H1 (cell line): ENCODE measurements around the gene MYH13. TPM values are rescaled to one million over a fixed set of nuclear protein-coding genes. Genes with fewer than 3 reads are reported as not detected.

Source experiments
- CTCF ChIA-PET: fragments of 300-600 bp; sonication (Branson Sonifier 250); formaldehyde crosslinking; loops from one replicate; lab custom pipeline; 2021; ENCODE audit not compliant: partially characterized antibody; lab: Charles Lee
- POLR2A ChIA-PET: fragments of 300-600 bp; sonication (Branson Sonifier 250); formaldehyde crosslinking; loops from one replicate; lab custom pipeline; 2021; ENCODE audit warnings: inconsistent platforms; ENCODE audit not compliant: partially characterized antibody; lab: Charles Lee
- DNase-seq, 2 experiments: peaks; one replicate each; pipeline versions ENCODE4 v3.0.0 to v3.0.0-alpha.2; 2010 to 2022; ENCODE audit warnings: low spot score in 2 of 2, low read depth in 1 of 2, mixed read lengths in 1 of 2
- FAIRE-seq: peaks from 2 replicates; lab custom pipeline; 2011; peaks lifted over from hg19 to GRCh38; lab: Jason Lieb, UNC
- H2AFZ ChIP-seq: 2 replicates; pipeline ENCODE4 v1.8.1; 2012; ENCODE audit warnings: low read length, inconsistent platforms
- H2AK5ac ChIP-seq: 2 replicates; pipeline ENCODE4 v1.6.1; 2013; ENCODE audit warnings: low read depth, low read length
- H2BK120ac ChIP-seq: replicated peaks from 2 replicates; pipeline ENCODE3; 2013; ENCODE audit warnings: low read depth, low read length, inconsistent platforms
- H2BK12ac ChIP-seq: 2 replicates; pipeline ENCODE4 v1.6.1; 2013; ENCODE audit warnings: low read depth, low read length
- H2BK15ac ChIP-seq: 2 replicates; pipeline ENCODE4 v1.6.1; 2013; ENCODE audit warnings: low read length
- H2BK20ac ChIP-seq: 2 replicates; pipeline ENCODE4 v1.6.1; 2013; ENCODE audit warnings: low read length
- H2BK5ac ChIP-seq: 2 replicates; pipeline ENCODE4 v1.6.1; 2013; ENCODE audit warnings: low read depth, low read length
- H3K14ac ChIP-seq: 2 replicates; pipeline ENCODE4 v1.6.1; 2013; ENCODE audit warnings: inconsistent platforms; ENCODE audit not compliant: insufficient read length
- H3K18ac ChIP-seq: 2 replicates; pipeline ENCODE4 v1.6.1; 2013; ENCODE audit warnings: low read length; ENCODE audit errors: extremely low read depth
- H3K23ac ChIP-seq: 2 replicates; pipeline ENCODE4 v1.6.1; 2013; ENCODE audit warnings: inconsistent platforms; ENCODE audit not compliant: insufficient read length
- H3K23me2 ChIP-seq: 2 replicates; pipeline ENCODE4 v1.6.1; 2013; ENCODE audit warnings: low read depth, low read length
- H3K27ac ChIP-seq: 2 replicates; pipeline ENCODE4 v1.6.1; 2011; ENCODE audit warnings: low read depth, low read length, inconsistent platforms
- H3K27me3 ChIP-seq, 4 experiments: replicated peaks in 1 of 4; 1 replicate in 1 of 4; 2 replicates in 3 of 4; pipeline versions ENCODE4 v1.6.1 to v1.8.1; 2011 to 2013; ENCODE audit warnings: low read length in 3 of 4, mild to moderate bottlenecking in 3 of 4, inconsistent platforms in 2 of 4, mixed read lengths in 2 of 4, moderate library complexity in 1 of 4; ENCODE audit not compliant: control insufficient read depth in 3 of 4, insufficient read depth in 3 of 4; ENCODE audit errors: extremely low read depth in 1 of 4
- H3K36me3 ChIP-seq, 4 experiments: 2 replicates each; pipeline versions ENCODE4 v1.6.1 to v1.8.1; 2011 to 2013; ENCODE audit warnings: mild to moderate bottlenecking in 4 of 4, low read length in 3 of 4, moderate library complexity in 2 of 4, control low read depth in 1 of 4, inconsistent platforms in 1 of 4; ENCODE audit not compliant: insufficient read depth in 4 of 4, control insufficient read depth in 2 of 4
- H3K4ac ChIP-seq: replicated peaks from 2 replicates; pipeline ENCODE3; 2013; ENCODE audit warnings: low read length, low read depth, mixed read lengths, inconsistent platforms; ENCODE audit not compliant: insufficient read length
- H3K4me1 ChIP-seq, 4 experiments: replicated peaks in 1 of 4; 1 replicate in 1 of 4; 2 replicates in 3 of 4; pipeline versions ENCODE4 v1.6.1 to v1.8.1; 2011 to 2013; ENCODE audit warnings: low read length in 3 of 4, inconsistent platforms in 2 of 4, mixed read lengths in 1 of 4; ENCODE audit not compliant: insufficient read depth in 4 of 4, control insufficient read depth in 3 of 4
- H3K4me2 ChIP-seq, 2 experiments: 2 replicates each; pipeline versions ENCODE4 v1.6.1 to v1.8.1; 2011 to 2013; ENCODE audit warnings: low read depth in 2 of 2, low read length in 2 of 2, control low read depth in 1 of 2, inconsistent platforms in 1 of 2, mild to moderate bottlenecking in 1 of 2; ENCODE audit not compliant: insufficient read depth in 1 of 2
- H3K4me3 ChIP-seq, 4 experiments: fragments of 200-600, 300-600 bp in 1 of 4; sonication (generic), shearing (Covaris generic), sonication (Bioruptor Twin) in 1 of 4; 2 replicates each; pipeline versions ENCODE4 v1.5.1 to v1.8.1; 2011 to 2016; ENCODE audit warnings: low read length in 4 of 4, low read depth in 3 of 4, control low read depth in 2 of 4, inconsistent platforms in 2 of 4, mild to moderate bottlenecking in 2 of 4, mixed read lengths in 1 of 4, moderate library complexity in 1 of 4; ENCODE audit not compliant: insufficient read depth in 2 of 4; ENCODE audit errors: extremely low read depth in 1 of 4
- H3K56ac ChIP-seq: replicated peaks from 2 replicates; pipeline ENCODE3; 2013; ENCODE audit warnings: low read depth, mild to moderate bottlenecking, mixed read lengths, low read length, inconsistent platforms; ENCODE audit not compliant: insufficient read length
- H3K79me1 ChIP-seq: 2 replicates; pipeline ENCODE4 v1.6.1; 2013; ENCODE audit warnings: low read depth, low read length, control low read depth
- H3K79me2 ChIP-seq, 2 experiments: 2 replicates each; pipeline versions ENCODE4 v1.6.1 to v1.8.1; 2012 to 2013; ENCODE audit warnings: low read length in 2 of 2, mild to moderate bottlenecking in 2 of 2, inconsistent platforms in 1 of 2; ENCODE audit not compliant: insufficient read depth in 2 of 2, control insufficient read depth in 1 of 2
- H3K9ac ChIP-seq, 4 experiments: replicated peaks in 1 of 4; 1 replicate in 1 of 4; 2 replicates in 3 of 4; pipeline versions ENCODE4 v1.6.1 to v1.8.1; 2011 to 2013; ENCODE audit warnings: low read depth in 3 of 4, low read length in 3 of 4, control low read depth in 2 of 4, mild to moderate bottlenecking in 2 of 4, moderate library complexity in 2 of 4, inconsistent platforms in 1 of 4; ENCODE audit errors: extremely low read depth in 1 of 4
- H3K9me3 ChIP-seq, 2 experiments: 2 replicates each; pipeline versions ENCODE4 v1.6.1 to v1.8.1; 2012 to 2013; ENCODE audit warnings: mild to moderate bottlenecking in 2 of 2, moderate library complexity in 2 of 2, control low read depth in 1 of 2, inconsistent platforms in 1 of 2, low read depth in 1 of 2, low read length in 1 of 2, mixed read lengths in 1 of 2; ENCODE audit not compliant: insufficient read depth in 2 of 2
- H4K20me1 ChIP-seq, 2 experiments: replicated peaks in 1 of 2; 2 replicates each; pipeline versions ENCODE3 to v1.8.1; 2011 to 2013; ENCODE audit warnings: inconsistent platforms in 2 of 2, low read length in 2 of 2, mild to moderate bottlenecking in 1 of 2; ENCODE audit not compliant: insufficient read depth in 2 of 2, control insufficient read depth in 1 of 2
- H4K5ac ChIP-seq: 2 replicates; pipeline ENCODE4 v1.6.1; 2013; ENCODE audit warnings: low read length, low read depth, mixed read lengths, inconsistent platforms; ENCODE audit not compliant: insufficient read length
- H4K8ac ChIP-seq: 2 replicates; pipeline ENCODE4 v1.8.0; 2013; ENCODE audit warnings: mild to moderate bottlenecking, moderate library complexity, low read length, inconsistent platforms; ENCODE audit not compliant: insufficient read depth; ENCODE audit errors: extremely low read depth
- H4K91ac ChIP-seq: replicated peaks from 2 replicates; pipeline ENCODE3; 2013; ENCODE audit warnings: low read length, mixed read lengths, inconsistent platforms; ENCODE audit not compliant: insufficient read length
- CHD2 ChIP-seq: IDR thresholded peaks from 2 replicates; pipeline ENCODE4 v1.6.1; 2012; ENCODE audit warnings: low read length, improper control_type of control experiment
- MAFK ChIP-seq: IDR thresholded peaks from 2 replicates; pipeline ENCODE4 v1.6.1; 2012; ENCODE audit warnings: low read depth, mild to moderate bottlenecking, improper control_type of control experiment, low read length
- RBBP5 ChIP-seq: IDR thresholded peaks from 2 replicates; pipeline ENCODE4 v1.7.1; 2012; ENCODE audit warnings: low read depth, mild to moderate bottlenecking, inconsistent platforms, low read length, moderate library complexity, borderline replicate concordance
- SAP30 ChIP-seq: fragments of 300-600 bp; sonication (generic); IDR thresholded peaks from 2 replicates; pipeline ENCODE4 v1.7.1; 2012; ENCODE audit warnings: low read length, moderate library complexity, mild to moderate bottlenecking, inconsistent platforms; ENCODE audit not compliant: insufficient read depth, insufficient replicate concordance
- SIN3A ChIP-seq, 2 experiments: IDR thresholded peaks in 1 of 2; conservative IDR thresholded peaks in 1 of 2; 2 replicates each; pipeline ENCODE4 v1.6.1; 2011 to 2012; ENCODE audit warnings: low read length in 2 of 2, improper control_type of control experiment in 1 of 2, low read depth in 1 of 2, mild to moderate bottlenecking in 1 of 2
- SP4 ChIP-seq: IDR thresholded peaks from 2 replicates; pipeline ENCODE4 v1.6.1; 2012; ENCODE audit warnings: low read length, inconsistent platforms
- TAF7 ChIP-seq: optimal IDR thresholded peaks from 2 replicates; pipeline ENCODE3; 2011; ENCODE audit warnings: low read depth, mild to moderate bottlenecking, inconsistent platforms, low read length, moderate library complexity, borderline replicate concordance
- ZNF274 ChIP-seq: IDR thresholded peaks from 2 replicates; pipeline ENCODE4 v1.7.0; 2012; ENCODE audit warnings: low read length, borderline replicate concordance; ENCODE audit errors: extremely low read depth
- WGBS, 2 experiments: shearing (Covaris generic) in 1 of 2; methylation state at CpG; one replicate each; pipeline versions ENCODE4 v1.1.6 to v1.1.7; 2013 to 2015; ENCODE audit warnings: low lambda C conversion rate in 2 of 2, mixed read lengths in 2 of 2, inconsistent platforms in 1 of 2, low coverage in 1 of 2, missing lambda C conversion rate in 1 of 2; ENCODE audit not compliant: insufficient replicate concordance in 2 of 2, insufficient coverage in 1 of 2, insufficient read length in 1 of 2; ENCODE audit errors: extremely low coverage in 1 of 2, missing lambda C conversion rate in 1 of 2; 5-methylcytosine and 5-hydroxymethylcytosine counted together
- polyA plus RNA-seq, 7 experiments: library from polyadenylated mRNA; depleted of rRNA in 3 of 7; stranded (reverse) in 5 of 7; unstranded in 2 of 7; fragments of >200 nt in 5 of 7; fragments of 200-250 nt in 2 of 7; gene quantifications; 1 replicate in 5 of 7; 2 replicates in 1 of 7; 4 replicates in 1 of 7; pipeline versions ENCODE4 v1.2.1 to v1.2.3, GENCODE V29; 2011 to 2013; ENCODE audit warnings: missing spikeins in 2 of 7, mixed read lengths in 2 of 7
- total RNA-seq: library from RNA; stranded (reverse); fragmentation: NEBNext Ultra II Directional; extraction: Animal tissue kit (Norgen Biotek cat#: 25700); gene quantifications from 2 replicates; pipeline ENCODE4 v1.2.1, GENCODE V29; 2021
- TF ChIP-seq, protein P1 (sequence below): IDR thresholded peaks from 2 replicates; pipeline ENCODE4 v1.6.1; 2012; ENCODE audit warnings: inconsistent platforms
- TF ChIP-seq, protein P2 (sequence below), 3 experiments: IDR thresholded peaks; 1 replicate in 2 of 3; 2 replicates in 1 of 3; pipeline versions ENCODE4 v1.5.1 to v1.6.1; 2011; ENCODE audit warnings: low read length in 3 of 3, mild to moderate bottlenecking in 3 of 3, inconsistent platforms in 2 of 3, low read depth in 1 of 3, moderate library complexity in 1 of 3; ENCODE audit not compliant: insufficient read depth in 1 of 3; ENCODE audit errors: control extremely low read depth in 1 of 3

The MYH13 gene
- total and polyA plus RNA-seq, 2 of the 8 experiments (the other 6 are each of a cell fraction or from before 2014, with no cell fraction given): not detected

DNA sequence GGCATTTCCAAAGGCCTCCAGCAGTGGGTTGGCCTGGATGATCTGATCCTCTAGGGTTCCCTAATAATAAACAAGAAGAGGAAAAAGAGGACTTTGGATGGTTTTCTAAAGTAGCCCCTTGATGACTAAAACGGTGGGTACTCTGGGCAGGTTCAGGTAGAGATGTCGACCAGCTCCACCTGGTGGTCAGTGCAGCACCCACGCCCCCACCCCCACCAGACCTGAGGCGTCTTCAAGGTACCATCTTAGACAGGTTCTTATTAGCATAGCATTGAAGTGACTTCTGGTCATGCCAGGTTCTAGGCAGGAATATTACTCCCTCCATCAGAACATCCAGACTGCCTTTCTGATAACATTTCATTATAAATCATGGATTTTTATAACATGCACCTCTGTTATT lies 15.0 kb downstream of the MYH13 start:
- POLR2A ChIA-PET: no interaction called here
- H3K27me3 ChIP-seq: no peaks in the 10 kb centered on the region
- CTCF ChIA-PET: interaction anchor here (0.6 to 4.3 kb wide), 20 partner anchors 9 to 259 kb away, joined by 3 to 32 read pairs (median 4); no protein-coding TSS in a partner anchor
- TF ChIP-seq SIN3A (conservative IDR thresholded peaks at IDR 0.05 in 1 of 2, IDR thresholded peaks at IDR 0.05 in 1 of 2; ENCODE audit: low read depth in 1 of 2, low read length in 2 of 2) (no peak), TAF7 (no peak), CHD2 (no peak), MAFK (no peak), ZNF274 (no peak), SAP30 (no peak), RBBP5 (no peak), SP4 (no peak)
- TF ChIP-seq, protein P1, sequence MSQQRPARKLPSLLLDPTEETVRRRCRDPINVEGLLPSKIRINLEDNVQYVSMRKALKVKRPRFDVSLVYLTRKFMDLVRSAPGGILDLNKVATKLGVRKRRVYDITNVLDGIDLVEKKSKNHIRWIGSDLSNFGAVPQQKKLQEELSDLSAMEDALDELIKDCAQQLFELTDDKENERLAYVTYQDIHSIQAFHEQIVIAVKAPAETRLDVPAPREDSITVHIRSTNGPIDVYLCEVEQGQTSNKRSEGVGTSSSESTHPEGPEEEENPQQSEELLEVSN: no peak
- TF ChIP-seq, protein P2, sequence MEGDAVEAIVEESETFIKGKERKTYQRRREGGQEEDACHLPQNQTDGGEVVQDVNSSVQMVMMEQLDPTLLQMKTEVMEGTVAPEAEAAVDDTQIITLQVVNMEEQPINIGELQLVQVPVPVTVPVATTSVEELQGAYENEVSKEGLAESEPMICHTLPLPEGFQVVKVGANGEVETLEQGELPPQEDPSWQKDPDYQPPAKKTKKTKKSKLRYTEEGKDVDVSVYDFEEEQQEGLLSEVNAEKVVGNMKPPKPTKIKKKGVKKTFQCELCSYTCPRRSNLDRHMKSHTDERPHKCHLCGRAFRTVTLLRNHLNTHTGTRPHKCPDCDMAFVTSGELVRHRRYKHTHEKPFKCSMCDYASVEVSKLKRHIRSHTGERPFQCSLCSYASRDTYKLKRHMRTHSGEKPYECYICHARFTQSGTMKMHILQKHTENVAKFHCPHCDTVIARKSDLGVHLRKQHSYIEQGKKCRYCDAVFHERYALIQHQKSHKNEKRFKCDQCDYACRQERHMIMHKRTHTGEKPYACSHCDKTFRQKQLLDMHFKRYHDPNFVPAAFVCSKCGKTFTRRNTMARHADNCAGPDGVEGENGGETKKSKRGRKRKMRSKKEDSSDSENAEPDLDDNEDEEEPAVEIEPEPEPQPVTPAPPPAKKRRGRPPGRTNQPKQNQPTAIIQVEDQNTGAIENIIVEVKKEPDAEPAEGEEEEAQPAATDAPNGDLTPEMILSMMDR (IDR thresholded peaks at IDR 0.05; ENCODE audit: control extremely low read depth in 1 of 3, insufficient read depth in 1 of 3, low read depth in 1 of 3, low read length in 3 of 3): peak; percentile 77 to 90 (median 83)

More for the DNA sequence above, 15.0 kb downstream of the MYH13 start:
- no peak overlapping the region for H3K4me3 ChIP-seq
- WGBS, 2 experiments: 24% methylated on average over 4 of the region's 4 CpGs; no CpG with 5 or more reads in 1 of the 2 experiments
- no peak overlapping the region for H4K8ac ChIP-seq
- 0 out of 4 replicates have a peak, but pooled peaks cover 0 to 2% of the 10 kb centered on the region in 2 experiments for H3K9me3 ChIP-seq
- H3K4ac ChIP-seq: no peak overlapping the region
- H2BK20ac ChIP-seq: no peak overlapping the region
- no peaks in the 10 kb centered on the region for H4K20me1 ChIP-seq
- H2AK5ac ChIP-seq: no peak overlapping the region
- no peak overlapping the region for H4K5ac ChIP-seq
- no peak overlapping the region for H3K27ac ChIP-seq
- no peak overlapping the region for H3K9ac ChIP-seq
- H3K4me1 ChIP-seq: no peaks in the 10 kb centered on the region
- H2AFZ ChIP-seq: no peak overlapping the region
- H2BK12ac ChIP-seq: no peak overlapping the region
- no peaks in the 10 kb centered on the region for H3K36me3 ChIP-seq
- H3K79me1 ChIP-seq: no peaks in the 10 kb centered on the region
- DNase-seq (peak; percentile 19 to 80), FAIRE-seq (peak; percentile 24)
- H3K14ac ChIP-seq: no peak overlapping the region
- no peak overlapping the region for H3K4me2 ChIP-seq
- no peak overlapping the region for H2BK15ac ChIP-seq
- H3K18ac ChIP-seq: no peak overlapping the region
- no peak overlapping the region for H3K56ac ChIP-seq
- no peaks in the 10 kb centered on the region for H3K23me2 ChIP-seq
- H2BK120ac ChIP-seq: no peak overlapping the region
- no peak overlapping the region for H3K23ac ChIP-seq
- no peak overlapping the region for H2BK5ac ChIP-seq
- H3K79me2 ChIP-seq: no peaks in the 10 kb centered on the region
- no peak overlapping the region for H4K91ac ChIP-seq
